ENCODE results near the gene NTRK2.

The NTRK2 gene

DNA sequence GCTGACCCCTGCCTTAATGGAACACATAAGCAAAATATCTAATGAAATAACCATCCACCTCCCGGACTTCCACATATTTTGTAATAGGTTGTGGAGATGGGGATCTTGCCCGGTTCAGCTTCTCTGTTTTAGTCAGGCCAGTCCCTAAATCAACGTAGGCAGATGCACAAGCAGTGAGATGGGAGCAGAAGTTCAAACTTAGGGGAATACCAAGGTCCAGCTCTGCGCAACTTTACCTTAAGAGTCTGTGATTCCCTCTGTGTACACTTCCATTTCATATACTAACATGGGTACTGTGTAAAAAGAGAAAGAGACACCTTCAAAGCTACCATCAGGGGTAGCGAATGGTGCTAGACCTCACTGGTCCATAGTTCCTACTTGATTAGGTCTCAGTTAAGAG is 110.9 kb downstream of the NTRK2 start:
- DNase-seq (ENCODE audit: low spot score), result no peak

GRCh38 chr9:84781458-84781857 is 111.9 kb downstream of the NTRK2 start:
- DNase-seq (ENCODE audit: low spot score), result peak; percentile 15

DNA sequence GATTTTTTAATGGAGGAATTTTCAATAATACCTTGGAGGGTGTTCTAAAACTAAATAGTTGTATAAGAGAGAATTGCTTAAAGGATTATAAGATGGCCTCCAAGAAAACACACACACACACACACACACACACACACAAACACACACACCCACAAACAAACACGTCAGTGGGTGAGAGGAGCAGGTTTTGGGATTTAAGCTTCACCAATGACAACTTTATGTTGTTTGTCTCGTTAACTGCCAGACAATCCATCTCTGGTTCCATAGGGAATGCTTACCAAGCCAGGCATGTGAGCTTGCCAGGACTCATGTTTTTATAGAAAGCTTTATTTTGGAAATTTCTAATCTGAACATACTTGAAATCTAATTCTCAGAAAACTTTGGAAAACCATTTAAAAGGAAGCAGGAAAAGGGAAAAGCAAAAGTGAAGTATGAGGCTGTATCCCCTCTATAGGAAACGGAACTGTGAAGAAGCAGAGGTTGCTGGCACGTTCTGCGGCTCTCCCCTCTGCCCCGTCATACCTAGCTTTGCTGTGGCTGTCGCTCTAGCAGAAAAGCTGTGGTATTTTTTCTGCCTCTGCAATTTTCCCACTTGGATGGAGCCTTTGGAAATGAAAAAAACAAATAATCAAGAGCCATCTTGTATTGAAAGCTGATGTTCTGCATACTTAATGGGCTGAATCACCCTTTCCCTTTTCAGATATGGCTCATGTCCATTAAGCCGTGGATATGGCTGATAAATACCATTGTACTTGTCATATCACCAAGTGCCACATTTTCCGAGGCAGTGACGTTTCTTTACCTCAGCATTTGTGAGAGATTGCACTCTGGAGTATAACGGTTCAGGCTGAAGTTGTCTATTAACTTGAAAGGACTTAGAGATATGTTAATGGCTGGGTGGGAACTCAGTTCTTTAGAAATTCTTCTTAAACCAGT is 112.7 kb downstream of the NTRK2 start:
- DNase-seq (ENCODE audit: low spot score), result no peak

GRCh38 chr9:84785792-84786547 is 116.4 kb downstream of the NTRK2 start:
- DNase-seq (ENCODE audit: low spot score), result no peak

DNA sequence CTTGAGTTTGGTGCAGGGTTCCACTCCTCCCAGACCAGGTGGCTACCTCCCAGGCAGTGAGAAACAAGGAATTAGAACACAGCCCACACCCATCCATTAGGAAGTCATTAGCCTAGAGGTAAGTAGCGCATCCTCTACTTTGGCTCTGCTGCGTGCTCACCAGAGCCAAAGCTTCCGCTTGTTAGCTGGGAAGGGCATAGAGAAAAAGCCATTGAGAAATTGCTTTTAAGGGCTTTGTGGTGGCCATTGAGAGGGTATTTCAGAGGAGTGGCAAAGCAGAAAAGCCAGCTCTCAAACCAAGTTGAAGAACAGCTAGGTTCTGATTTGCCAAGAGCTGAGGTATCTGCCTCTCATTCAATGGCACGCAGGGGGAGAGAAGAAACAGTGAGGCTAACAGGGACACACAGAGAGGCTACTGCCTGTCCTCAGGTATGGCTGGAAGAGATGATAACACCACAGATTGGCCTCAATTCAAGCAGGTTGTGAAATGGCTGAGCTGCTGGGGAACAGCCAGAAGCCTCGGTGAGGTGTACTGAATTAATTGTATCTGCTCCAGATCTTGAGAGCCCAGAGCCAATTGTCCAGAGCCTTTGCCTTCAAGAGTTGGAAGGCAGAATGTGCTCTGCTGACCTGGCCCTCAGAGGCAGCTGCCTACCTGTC is 119.4 kb downstream of the NTRK2 start:
- DNase-seq (ENCODE audit: low spot score), result no peak

GRCh38 chr9:84789463-84789830 is 119.9 kb downstream of the NTRK2 start:
- no peak for DNase-seq (ENCODE audit: low spot score)

- DNase-seq (ENCODE audit: low spot score), result no peak
Observed at GRCh38 chr9:84791643-84792042, 122.1 kb downstream of the NTRK2 start.

GRCh38 chr9:84793251-84793650 is 123.7 kb downstream of the NTRK2 start:
- peak; percentile 2 for DNase-seq (ENCODE audit: low spot score)

DNA sequence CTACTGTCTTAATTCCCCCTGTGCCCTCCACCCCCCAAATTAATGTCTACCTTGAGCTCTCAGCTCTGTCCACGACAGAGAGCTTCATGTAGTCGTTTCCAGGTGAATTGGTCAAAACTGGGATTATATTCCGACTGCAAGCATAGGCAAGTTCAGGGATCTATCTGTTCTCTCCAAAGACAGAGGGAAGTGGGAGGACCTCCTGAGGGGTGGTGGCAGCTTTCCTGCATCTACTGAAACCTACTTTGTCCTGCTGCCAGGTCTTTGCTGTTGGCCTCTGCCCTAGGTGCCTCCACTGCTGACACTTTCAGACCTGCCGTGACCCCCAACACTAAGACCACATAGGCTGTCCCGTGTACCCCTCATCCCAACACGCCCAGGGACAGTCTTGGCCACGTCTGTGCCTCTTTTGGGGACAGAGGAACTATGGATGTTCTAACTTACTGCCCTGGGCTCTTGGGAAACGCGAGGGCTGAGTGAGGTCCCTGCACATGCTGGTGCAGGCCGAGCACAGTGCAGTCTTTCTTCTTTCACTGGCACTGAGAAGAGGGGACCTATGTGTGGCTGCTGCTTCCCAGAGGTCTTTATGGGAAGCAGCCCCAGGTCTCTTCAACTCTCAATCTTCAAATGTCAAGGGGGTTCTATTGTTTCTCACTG is 125.6 kb downstream of the NTRK2 start:
- no peak for DNase-seq (ENCODE audit: low spot score)

DNA sequence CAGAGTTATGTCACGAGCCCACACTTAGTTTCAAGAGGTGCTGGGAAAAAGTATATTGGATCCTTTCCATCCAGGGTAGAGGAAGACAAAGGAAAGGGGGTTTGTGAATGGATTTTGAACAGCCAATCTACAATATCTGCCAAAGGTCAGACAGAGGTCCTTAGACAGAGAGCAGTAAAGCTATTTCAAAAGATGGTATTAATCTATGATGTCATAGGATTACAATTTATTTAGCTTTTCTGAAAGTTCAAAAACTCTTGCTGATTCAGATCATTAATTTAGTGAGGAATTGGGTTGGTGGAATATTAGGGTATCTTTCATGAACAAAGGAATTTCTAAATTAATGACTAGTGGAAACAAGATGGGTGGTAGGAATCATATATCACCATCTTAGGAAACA is 126.9 kb downstream of the NTRK2 start:
- DNase-seq (ENCODE audit: low spot score), result no peak

- no peak for DNase-seq (ENCODE audit: low spot score)
Observed at GRCh38 chr9:84799251-84799650, 129.7 kb downstream of the NTRK2 start.

- DNase-seq (ENCODE audit: low spot score), result no peak
Observed at GRCh38 chr9:84804951-84805694, 135.6 kb downstream of the NTRK2 start.

DNA sequence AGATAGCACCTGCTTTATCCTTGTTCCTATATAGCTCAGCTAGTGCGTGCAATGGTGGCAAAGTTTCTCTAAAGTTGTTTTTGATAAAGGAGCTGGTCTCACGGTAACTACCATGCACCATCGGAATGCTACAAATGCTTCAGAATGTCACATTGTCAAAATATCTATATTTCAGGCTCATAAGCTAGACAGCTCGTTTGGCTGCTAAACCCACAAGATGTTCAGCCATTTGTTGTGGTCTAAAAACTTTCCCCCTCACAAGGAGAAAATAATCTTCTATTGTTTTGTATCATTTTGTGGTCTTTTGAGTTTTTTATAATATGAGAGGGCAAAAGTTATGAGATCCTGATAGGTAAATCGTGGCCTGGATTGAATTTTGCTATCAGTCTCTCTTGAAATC is 137.9 kb downstream of the NTRK2 start:
- no peak for DNase-seq (ENCODE audit: low spot score)

- DNase-seq (ENCODE audit: low spot score), result no peak
Observed at GRCh38 chr9:84807870-84808390, 138.4 kb downstream of the NTRK2 start.

GRCh38 chr9:84808416-84808815 is 138.9 kb downstream of the NTRK2 start:
- DNase-seq (ENCODE audit: low spot score), result no peak

GRCh38 chr9:84811072-84811750 is 141.7 kb downstream of the NTRK2 start:
- no peak for DNase-seq (ENCODE audit: low spot score)

DNA sequence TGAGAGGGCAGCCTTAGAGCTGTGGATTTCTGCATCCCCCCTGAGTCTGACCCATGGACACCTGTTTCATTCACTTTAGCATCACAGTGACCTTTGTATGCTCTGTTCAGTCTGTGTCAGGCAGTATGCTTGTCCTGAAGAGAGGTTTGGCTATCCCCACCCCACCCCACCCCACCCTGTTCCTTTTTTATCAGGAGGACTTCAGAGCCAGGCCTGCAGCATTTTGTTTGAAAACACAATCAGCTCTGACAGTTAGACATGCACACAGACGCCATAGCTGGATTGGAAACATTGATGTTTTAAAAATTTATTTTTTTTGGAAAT is 142.2 kb downstream of the NTRK2 start:
- no peak for DNase-seq (ENCODE audit: low spot score)

DNA sequence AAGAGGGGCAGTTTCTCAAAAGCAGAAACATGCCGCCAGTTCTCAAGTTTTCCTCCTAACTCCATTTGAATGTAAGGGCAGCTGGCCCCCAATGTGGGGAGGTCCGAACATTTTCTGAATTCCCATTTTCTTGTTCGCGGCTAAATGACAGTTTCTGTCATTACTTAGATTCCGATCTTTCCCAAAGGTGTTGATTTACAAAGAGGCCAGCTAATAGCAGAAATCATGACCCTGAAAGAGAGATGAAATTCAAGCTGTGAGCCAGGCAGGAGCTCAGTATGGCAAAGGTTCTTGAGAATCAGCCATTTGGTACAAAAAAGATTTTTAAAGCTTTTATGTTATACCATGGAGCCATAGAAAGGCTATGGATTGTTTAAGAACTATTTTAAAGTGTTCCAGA is 142.8 kb downstream of the NTRK2 start:
- DNase-seq (ENCODE audit: low spot score), result no peak

GRCh38 chr9:84812847-84813246 is 143.3 kb downstream of the NTRK2 start:
- DNase-seq (ENCODE audit: low spot score), result no peak

DNA sequence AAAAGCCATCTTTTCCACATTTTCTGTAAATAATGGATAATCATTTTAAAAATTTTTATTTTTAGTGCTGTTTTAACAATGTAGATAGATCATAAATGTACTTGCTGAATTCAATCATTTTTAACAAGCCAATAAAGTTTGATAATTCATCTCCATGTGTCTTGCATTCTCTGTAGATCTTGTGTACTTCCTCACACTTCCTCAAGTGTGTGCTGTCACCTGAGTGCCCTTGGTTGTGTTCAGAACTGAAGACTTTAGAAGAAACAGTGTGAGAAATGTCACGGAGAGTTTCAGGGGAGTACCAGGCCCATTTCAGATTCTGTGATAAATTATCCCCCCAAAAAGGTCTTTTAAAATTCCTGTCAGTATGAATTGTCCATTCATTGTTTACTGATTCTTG is 146.0 kb downstream of the NTRK2 start:
- no peak for DNase-seq (ENCODE audit: low spot score)

- peak; percentile 90 for DNase-seq (ENCODE audit: low spot score)
Observed at GRCh38 chr9:84817038-84817437, 147.5 kb downstream of the NTRK2 start.

All from SW480 (cell line).